DMS 273 (cell line): ENCODE data around the gene LGALS4.
A peak's percentile ranks its signal among the peaks of the same experiment; 100 is the strongest.
"Not testable (repeated sequence)": the region's sequence is repeated elsewhere in the genome, so short reads cannot be mapped to it uniquely, and the experiment has no call there.

ENCODE experiments used
- DNase-seq: peaks from one replicate; lab custom pipeline; 2025; ENCODE audit not compliant: unreplicated experiment; lab: John Stamatoyannopoulos, UW

Gene LGALS4

GRCh38 chr19:38812841-38813320 is at the start of gene LGALS4:
TSS of gene LGALS4 (minus strand) at chr19:38812945. CDS start at chr19:38812886, 59 bp downstream.
- no peak for DNase-seq

- DNase-seq, result no peak
These were observed 48.6 kb upstream of the LGALS4 start for GRCh38 chr19:38861368-38861767.

GRCh38 chr19:38859631-38860204 is 47.0 kb upstream of the LGALS4 start:
- not testable (repeated sequence) for DNase-seq

- no peak for DNase-seq
These were observed 44.1 kb upstream of the LGALS4 start for GRCh38 chr19:38856813-38857212.

- DNase-seq, result not testable (repeated sequence)
These were observed 43.0 kb upstream of the LGALS4 start for GRCh38 chr19:38855751-38856150.

- not testable (repeated sequence) for DNase-seq
These were observed 42.2 kb upstream of the LGALS4 start for GRCh38 chr19:38854961-38855360.

GRCh38 chr19:38853214-38853613 is 40.5 kb upstream of the LGALS4 start:
- DNase-seq, result no peak

- DNase-seq, result peak; percentile 82
These were observed 39.7 kb upstream of the LGALS4 start for GRCh38 chr19:38852231-38853044.

GRCh38 chr19:38851622-38852230 is 39.0 kb upstream of the LGALS4 start:
- DNase-seq, result peak; percentile 98

GRCh38 chr19:38850976-38851621 is 38.4 kb upstream of the LGALS4 start:
- peak; percentile 74 for DNase-seq

GRCh38 chr19:38850436-38850975 is 37.8 kb upstream of the LGALS4 start:
- DNase-seq, result peak; percentile 85

- peak; percentile 100 for DNase-seq
These were observed 37.2 kb upstream of the LGALS4 start, which contains the start of gene HNRNPL for GRCh38 chr19:38849860-38850435. TSS of gene HNRNPL (minus strand) at chr19:38849986. CDS start at chr19:38849966, 20 bp downstream.

- peak; percentile 99 for DNase-seq
These were observed 36.6 kb upstream of the LGALS4 start for GRCh38 chr19:38849147-38849859.

- peak; percentile 47 for DNase-seq
These were observed 35.8 kb upstream of the LGALS4 start for GRCh38 chr19:38848299-38849146.

- DNase-seq, result no peak
These were observed 33.4 kb upstream of the LGALS4 start for GRCh38 chr19:38846097-38846496.

- DNase-seq, result no peak
These were observed 32.8 kb upstream of the LGALS4 start for GRCh38 chr19:38845374-38846024.

- no peak for DNase-seq
These were observed 31.4 kb upstream of the LGALS4 start for GRCh38 chr19:38844093-38844686.

- DNase-seq, result no peak
These were observed 30.5 kb upstream of the LGALS4 start for GRCh38 chr19:38843175-38843758.
